ENCODE data around the gene FEM1B.

- no peak for TF ChIP-seq POLR2AphosphoS5 (IDR thresholded peaks at IDR 0.05; ENCODE audit: low read depth, low read length)
- no peak for TF ChIP-seq POLR2A (IDR thresholded peaks at IDR 0.05; ENCODE audit: low read depth, low read length)
- no peak for TF ChIP-seq TAF1 (IDR thresholded peaks at IDR 0.05; ENCODE audit: low read depth, low read length)
These were observed 22.8 kb downstream of the FEM1B start for GRCh38 chr15:68300115-68300940.
